Measurements from ENCODE around the gene PABPC3.

DNA sequence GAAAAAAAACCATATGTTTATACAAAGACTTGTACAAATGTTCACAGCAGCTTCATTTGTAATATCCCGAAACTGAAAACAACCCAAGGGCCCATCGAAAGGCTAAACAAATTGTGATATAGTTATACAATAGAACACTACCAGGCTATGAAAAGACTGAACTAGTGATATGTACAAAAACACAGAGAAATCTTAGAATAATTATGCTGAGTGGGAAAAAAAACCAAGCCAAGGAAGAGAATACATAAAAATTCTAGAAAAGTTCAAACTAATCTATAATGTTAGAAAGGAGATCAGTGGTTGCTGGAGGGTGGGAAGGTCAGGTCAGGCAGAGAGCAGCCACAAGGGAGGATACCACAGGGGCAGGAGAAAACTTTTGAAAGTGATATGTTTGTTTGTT, 7.8 kb downstream of the PABPC3 start:
- TF ChIP-seq, protein P1, sequence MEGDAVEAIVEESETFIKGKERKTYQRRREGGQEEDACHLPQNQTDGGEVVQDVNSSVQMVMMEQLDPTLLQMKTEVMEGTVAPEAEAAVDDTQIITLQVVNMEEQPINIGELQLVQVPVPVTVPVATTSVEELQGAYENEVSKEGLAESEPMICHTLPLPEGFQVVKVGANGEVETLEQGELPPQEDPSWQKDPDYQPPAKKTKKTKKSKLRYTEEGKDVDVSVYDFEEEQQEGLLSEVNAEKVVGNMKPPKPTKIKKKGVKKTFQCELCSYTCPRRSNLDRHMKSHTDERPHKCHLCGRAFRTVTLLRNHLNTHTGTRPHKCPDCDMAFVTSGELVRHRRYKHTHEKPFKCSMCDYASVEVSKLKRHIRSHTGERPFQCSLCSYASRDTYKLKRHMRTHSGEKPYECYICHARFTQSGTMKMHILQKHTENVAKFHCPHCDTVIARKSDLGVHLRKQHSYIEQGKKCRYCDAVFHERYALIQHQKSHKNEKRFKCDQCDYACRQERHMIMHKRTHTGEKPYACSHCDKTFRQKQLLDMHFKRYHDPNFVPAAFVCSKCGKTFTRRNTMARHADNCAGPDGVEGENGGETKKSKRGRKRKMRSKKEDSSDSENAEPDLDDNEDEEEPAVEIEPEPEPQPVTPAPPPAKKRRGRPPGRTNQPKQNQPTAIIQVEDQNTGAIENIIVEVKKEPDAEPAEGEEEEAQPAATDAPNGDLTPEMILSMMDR (IDR thresholded peaks at IDR 0.05) = no peak
- TF ChIP-seq POLR2A (IDR thresholded peaks at IDR 0.05) = no peak
- TF ChIP-seq POLR2AphosphoS5 (IDR thresholded peaks at IDR 0.05) = no peak
